ENCODE results near the gene DPP8.

The DPP8 gene

GRCh38 chr15:65423150-65423975 is 94.1 kb downstream of the DPP8 start:
- no peak for TF ChIP-seq CTCF (IDR thresholded peaks at IDR 0.05; ENCODE audit: low read depth, low read length)
- no peak for DNase-seq (ENCODE audit: low read depth, low spot score)
- in situ Hi-C loops (cut with HindIII; ENCODE audit: low sequenced_read_pairs), result no loop called here
- peak overlapping the region; percentile 33 for H3K4me3 ChIP-seq (ENCODE audit: low read depth, low read length)

- in situ Hi-C loops (cut with HindIII; ENCODE audit: low sequenced_read_pairs), result no loop called here
- no peak for TF ChIP-seq CTCF (IDR thresholded peaks at IDR 0.05; ENCODE audit: low read depth, low read length)
- peak overlapping the region; percentile 67 for H3K4me3 ChIP-seq (ENCODE audit: low read depth, low read length)
- DNase-seq (ENCODE audit: low read depth, low spot score), result peak; percentile 94
These were observed 95.9 kb downstream of the DPP8 start for GRCh38 chr15:65421360-65422215.

GRCh38 chr15:65420975-65421359 is 96.5 kb downstream of the DPP8 start:
- no peak for DNase-seq (ENCODE audit: low read depth, low spot score)
- TF ChIP-seq CTCF (IDR thresholded peaks at IDR 0.05; ENCODE audit: low read depth, low read length), result no peak

GRCh38 chr15:65418596-65418995 is 98.9 kb downstream of the DPP8 start:
- no peak for DNase-seq (ENCODE audit: low read depth, low spot score)
- in situ Hi-C loops (cut with HindIII; ENCODE audit: low sequenced_read_pairs), result no loop called here
- TF ChIP-seq CTCF (IDR thresholded peaks at IDR 0.05; ENCODE audit: low read depth, low read length), result no peak
- no peak overlapping the region for H3K4me3 ChIP-seq (ENCODE audit: low read depth, low read length)

More at GRCh38 chr15:65420975-65421359, 96.5 kb downstream of the DPP8 start:
- peak overlapping the region; percentile 67 for H3K4me3 ChIP-seq (ENCODE audit: low read depth, low read length)
- in situ Hi-C loops (cut with HindIII; ENCODE audit: low sequenced_read_pairs), result no loop called here

GRCh38 chr15:65416845-65417416 is 100.6 kb downstream of the DPP8 start:
- in situ Hi-C loops (cut with HindIII; ENCODE audit: low sequenced_read_pairs), result no loop called here
- H3K4me3 ChIP-seq (ENCODE audit: low read depth, low read length), result no peak overlapping the region
- no peak for TF ChIP-seq CTCF (IDR thresholded peaks at IDR 0.05; ENCODE audit: low read depth, low read length)
- DNase-seq (ENCODE audit: low read depth, low spot score), result peak; percentile 65

- peak; percentile 89 for DNase-seq (ENCODE audit: low read depth, low spot score)
- no peak overlapping the region for H3K4me3 ChIP-seq (ENCODE audit: low read depth, low read length)
- in situ Hi-C loops (cut with HindIII; ENCODE audit: low sequenced_read_pairs), result no loop called here
- TF ChIP-seq CTCF (IDR thresholded peaks at IDR 0.05; ENCODE audit: low read depth, low read length), result peak; percentile 35
These were observed 102.5 kb downstream of the DPP8 start for GRCh38 chr15:65414841-65415621.

All from astrocyte of the spinal cord (primary cell).